Measurements from ENCODE around the gene GRIA4.

The GRIA4 gene

GRCh38 chr11:105838668-105839384, 229.0 kb downstream of the GRIA4 start:
- no peak for DNase-seq (ENCODE audit: extremely low spot score)
- ChIA-PET CTCF (no interaction called here), POLR2A (no interaction called here)
- no peak for TF ChIP-seq CTCF (IDR thresholded peaks at IDR 0.05; ENCODE audit: control extremely low read depth, extremely low read depth, low read depth, missing control alignments)

GRCh38 chr11:105840391-105840790, 230.5 kb downstream of the GRIA4 start:
- ChIA-PET POLR2A (no interaction called here), CTCF (no interaction called here)
- no peak for DNase-seq (ENCODE audit: extremely low spot score)
- no peak for TF ChIP-seq CTCF (IDR thresholded peaks at IDR 0.05; ENCODE audit: control extremely low read depth, extremely low read depth, low read depth, missing control alignments)

GRCh38 chr11:105852403-105852802, 242.5 kb downstream of the GRIA4 start:
- POLR2A ChIA-PET, result no interaction called here
- no peak for DNase-seq (ENCODE audit: extremely low spot score)
- TF ChIP-seq CTCF (IDR thresholded peaks at IDR 0.05; ENCODE audit: control extremely low read depth, extremely low read depth, low read depth, missing control alignments), result no peak
- CTCF ChIA-PET, result interaction anchor here (1.3 to 4.2 kb wide), 2 partner anchors 11 to 27 kb away, joined by 3 to 21 read pairs; no protein-coding TSS in a partner anchor

- DNase-seq (ENCODE audit: extremely low spot score), result no peak
- no peak for TF ChIP-seq CTCF (IDR thresholded peaks at IDR 0.05; ENCODE audit: control extremely low read depth, extremely low read depth, low read depth, missing control alignments)
- POLR2A ChIA-PET, result no interaction called here
- CTCF ChIA-PET, result interaction anchor here (1.2 to 4.2 kb wide), 3 partner anchors 9 to 36 kb away, joined by 3 to 21 read pairs (median 5); no protein-coding TSS in a partner anchor
These were observed 244.4 kb downstream of the GRIA4 start for GRCh38 chr11:105854269-105854668.

GRCh38 chr11:105856954-105857353, 247.1 kb downstream of the GRIA4 start:
- POLR2A ChIA-PET, result no interaction called here
- CTCF ChIA-PET, result no interaction called here
- no peak for DNase-seq (ENCODE audit: extremely low spot score)
- TF ChIP-seq CTCF (IDR thresholded peaks at IDR 0.05; ENCODE audit: control extremely low read depth, extremely low read depth, low read depth, missing control alignments), result no peak

- POLR2A ChIA-PET, result no interaction called here
These were observed 247.9 kb downstream of the GRIA4 start for GRCh38 chr11:105857728-105858127.

More at GRCh38 chr11:105857728-105858127, 247.9 kb downstream of the GRIA4 start:
- DNase-seq (ENCODE audit: extremely low spot score), result no peak
- TF ChIP-seq CTCF (IDR thresholded peaks at IDR 0.05; ENCODE audit: control extremely low read depth, extremely low read depth, low read depth, missing control alignments), result no peak
- CTCF ChIA-PET, result no interaction called here

Data from GM10248 (cell line).